ENCODE measurements around the gene LFNG.

The LFNG gene

GRCh38 chr7:2497500-2498336 is 21.9 kb upstream of the LFNG start:
- Histone ChIP-seq H3K4me3 (ENCODE audit: low read length in 2 of 2) (no peak overlapping the region), H3K18ac (ENCODE audit: low read length) (peak overlapping the region; percentile 100), H3K9ac (ENCODE audit: low read depth, low read length, poor library complexity) (peak overlapping the region; percentile 71), H2AFZ (ENCODE audit: low read length) (peak overlapping the region; percentile 70), H2BK5ac (ENCODE audit: low read length) (peak overlapping the region; percentile 100), H3K9me3 (replicated peaks in 1 of 2; ENCODE audit: control insufficient read depth in 2 of 2, insufficient read depth in 1 of 2, low read depth in 1 of 2, low read length in 2 of 2) (no peaks in the 10 kb centered on the region), H3K4me2 (ENCODE audit: insufficient read depth, low read length, poor library complexity, severe bottlenecking) (no peak overlapping the region), H4K8ac (ENCODE audit: low read depth, low read length) (no peak overlapping the region), H3K14ac (ENCODE audit: low read length) (peak overlapping the region; percentile 94), H3K36me3 (replicated peaks in 1 of 2; ENCODE audit: control insufficient read depth in 2 of 2, insufficient read depth in 2 of 2, low read length in 2 of 2) (no peaks in the 10 kb centered on the region), H3K4me1 (ENCODE audit: control insufficient read depth in 2 of 2, insufficient read depth in 1 of 2, low read depth in 1 of 2, low read length in 2 of 2) (peaks cover 59 to 65% of the 10 kb centered on the region in 2 donors), H2BK15ac (ENCODE audit: low read length) (peak overlapping the region; percentile 100), H3K4ac (ENCODE audit: low read length) (peak overlapping the region; percentile 100), H2BK12ac (ENCODE audit: low read length) (peak overlapping the region; percentile 100), H2BK120ac (ENCODE audit: low read depth, low read length) (peak overlapping the region; percentile 100), H4K91ac (ENCODE audit: low read depth, low read length, poor library complexity) (peak overlapping the region; percentile 100), H3K27ac (replicated peaks; ENCODE audit: low read length) (peak overlapping the region; percentile 100), H2AK5ac (ENCODE audit: low read depth, low read length) (peak overlapping the region; percentile 100), H3K23ac (ENCODE audit: low read depth, low read length, poor library complexity) (peak overlapping the region; percentile 94), H3K27me3 (ENCODE audit: control insufficient read depth in 3 of 3, insufficient read depth in 3 of 3, low read depth in 1 of 3, low read length in 3 of 3) (no peaks in the 10 kb centered on the region), H3K79me1 (ENCODE audit: low read depth, low read length) (peaks cover 6% of the 10 kb centered on the region)
- DNase-seq (ENCODE audit: low spot score): no peak
- no CpG with 5 or more reads among the region's 25 CpGs for WGBS, 2 donors (ENCODE audit: extremely low coverage in 2 of 2, insufficient read length in 2 of 2, insufficient replicate concordance in 1 of 2)

DNA sequence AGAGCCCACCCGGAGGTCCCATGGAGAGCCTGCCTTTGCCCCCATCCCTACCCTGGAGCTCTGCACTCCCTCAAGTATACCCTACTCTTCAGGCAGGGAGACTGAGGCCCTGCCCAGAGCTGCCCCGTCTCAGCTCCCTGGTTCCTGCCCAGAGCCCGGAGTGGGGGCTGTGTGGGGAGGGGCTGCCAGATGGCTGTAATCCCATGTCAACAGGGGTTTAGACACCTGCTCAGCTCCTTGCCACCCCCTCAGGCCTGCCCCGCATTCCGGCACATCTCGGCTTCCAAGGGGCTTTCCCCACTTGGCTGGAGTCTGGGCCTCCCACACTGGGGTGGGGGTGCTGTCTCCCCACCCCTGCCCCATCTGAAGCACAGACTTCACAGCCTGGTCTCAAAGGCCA is 20.9 kb upstream of the LFNG start:
- Histone ChIP-seq H3K4me1 (ENCODE audit: control insufficient read depth in 2 of 2, insufficient read depth in 1 of 2, low read depth in 1 of 2, low read length in 2 of 2) (peaks cover 60 to 64% of the 10 kb centered on the region in 2 donors), H3K27ac (replicated peaks; ENCODE audit: low read length) (peak overlapping the region; percentile 100)
- WGBS, 2 donors (ENCODE audit: extremely low coverage in 2 of 2, insufficient read length in 2 of 2, insufficient replicate concordance in 1 of 2): no CpG with 5 or more reads among the region's 6 CpGs

GRCh38 chr7:2499181-2499580 is 20.4 kb upstream of the LFNG start:
- H3K23ac ChIP-seq (ENCODE audit: low read depth, low read length, poor library complexity): peak overlapping the region; percentile 89
- peak overlapping the region; percentile 100 for H4K91ac ChIP-seq (ENCODE audit: low read depth, low read length, poor library complexity)
- peaks cover 61 to 62% of the 10 kb centered on the region in 2 donors for H3K4me1 ChIP-seq (ENCODE audit: control insufficient read depth in 2 of 2, insufficient read depth in 1 of 2, low read depth in 1 of 2, low read length in 2 of 2)
- H3K9ac ChIP-seq (ENCODE audit: low read depth, low read length, poor library complexity): peak overlapping the region; percentile 86
- H2BK5ac ChIP-seq (ENCODE audit: low read length): peak overlapping the region; percentile 100
- no peaks in the 10 kb centered on the region for H3K36me3 ChIP-seq (replicated peaks in 1 of 2; ENCODE audit: control insufficient read depth in 2 of 2, insufficient read depth in 2 of 2, low read length in 2 of 2)
- peak overlapping the region; percentile 100 for H2BK12ac ChIP-seq (ENCODE audit: low read length)
- peak overlapping the region; percentile 98 for H4K8ac ChIP-seq (ENCODE audit: low read depth, low read length)
- peak overlapping the region in 1 of 2 donors; percentile 19 for H3K4me3 ChIP-seq (ENCODE audit: low read length in 2 of 2)
- H2BK15ac ChIP-seq (ENCODE audit: low read length): peak overlapping the region; percentile 100
- H2BK120ac ChIP-seq (ENCODE audit: low read depth, low read length): peak overlapping the region; percentile 100
- peaks cover 5% of the 10 kb centered on the region for H3K79me1 ChIP-seq (ENCODE audit: low read depth, low read length)
- no peak for DNase-seq (ENCODE audit: low spot score)
- no peaks in the 10 kb centered on the region for H3K9me3 ChIP-seq (replicated peaks in 1 of 2; ENCODE audit: control insufficient read depth in 2 of 2, insufficient read depth in 1 of 2, low read depth in 1 of 2, low read length in 2 of 2)
- peak overlapping the region; percentile 100 for H3K18ac ChIP-seq (ENCODE audit: low read length)
- peak overlapping the region; percentile 97 for H3K14ac ChIP-seq (ENCODE audit: low read length)
- peak overlapping the region; percentile 100 for H3K27ac ChIP-seq (replicated peaks; ENCODE audit: low read length)
- peak overlapping the region; percentile 100 for H3K4ac ChIP-seq (ENCODE audit: low read length)
- peak overlapping the region; percentile 100 for H2AK5ac ChIP-seq (ENCODE audit: low read depth, low read length)
- peak overlapping the region; percentile 71 for H2AFZ ChIP-seq (ENCODE audit: low read length)
- no peak overlapping the region for H3K4me2 ChIP-seq (ENCODE audit: insufficient read depth, low read length, poor library complexity, severe bottlenecking)
- no CpG with 5 or more reads among the region's 7 CpGs for WGBS, 2 donors (ENCODE audit: extremely low coverage in 2 of 2, insufficient read length in 2 of 2, insufficient replicate concordance in 1 of 2)
- H3K27me3 ChIP-seq (ENCODE audit: control insufficient read depth in 3 of 3, insufficient read depth in 3 of 3, low read depth in 1 of 3, low read length in 3 of 3): no peaks in the 10 kb centered on the region

More for the DNA sequence above, 20.9 kb upstream of the LFNG start:
- peak overlapping the region; percentile 100 for H3K4ac ChIP-seq (ENCODE audit: low read length)
- peak overlapping the region; percentile 100 for H4K91ac ChIP-seq (ENCODE audit: low read depth, low read length, poor library complexity)
- H3K79me1 ChIP-seq (ENCODE audit: low read depth, low read length): peaks cover 6% of the 10 kb centered on the region
- no peaks in the 10 kb centered on the region for H3K27me3 ChIP-seq (ENCODE audit: control insufficient read depth in 3 of 3, insufficient read depth in 3 of 3, low read depth in 1 of 3, low read length in 3 of 3)
- H3K36me3 ChIP-seq (replicated peaks in 1 of 2; ENCODE audit: control insufficient read depth in 2 of 2, insufficient read depth in 2 of 2, low read length in 2 of 2): no peaks in the 10 kb centered on the region
- peak overlapping the region; percentile 100 for H2BK120ac ChIP-seq (ENCODE audit: low read depth, low read length)
- H3K9me3 ChIP-seq (replicated peaks in 1 of 2; ENCODE audit: control insufficient read depth in 2 of 2, insufficient read depth in 1 of 2, low read depth in 1 of 2, low read length in 2 of 2): no peaks in the 10 kb centered on the region
- peak overlapping the region; percentile 100 for H2AK5ac ChIP-seq (ENCODE audit: low read depth, low read length)
- no peak for DNase-seq (ENCODE audit: low spot score)
- H3K4me2 ChIP-seq (ENCODE audit: insufficient read depth, low read length, poor library complexity, severe bottlenecking): no peak overlapping the region
- peak overlapping the region; percentile 100 for H3K18ac ChIP-seq (ENCODE audit: low read length)
- peak overlapping the region; percentile 81 for H3K9ac ChIP-seq (ENCODE audit: low read depth, low read length, poor library complexity)
- peak overlapping the region; percentile 100 for H2BK12ac ChIP-seq (ENCODE audit: low read length)
- peak overlapping the region; percentile 100 for H2BK5ac ChIP-seq (ENCODE audit: low read length)
- H2AFZ ChIP-seq (ENCODE audit: low read length): no peak overlapping the region
- H4K8ac ChIP-seq (ENCODE audit: low read depth, low read length): peak overlapping the region; percentile 98
- H3K23ac ChIP-seq (ENCODE audit: low read depth, low read length, poor library complexity): peak overlapping the region; percentile 89
- H2BK15ac ChIP-seq (ENCODE audit: low read length): peak overlapping the region; percentile 100
- peak overlapping the region; percentile 97 for H3K14ac ChIP-seq (ENCODE audit: low read length)
- no peak overlapping the region for H3K4me3 ChIP-seq (ENCODE audit: low read length in 2 of 2)
